Heart left ventricle (tissue), 16 donors: ENCODE results near the gene ARRDC4. TPM values are rescaled to one million over a fixed set of nuclear protein-coding genes. Genes with fewer than 3 reads are reported as not detected.

Experiments used
- ATAC-seq, 4 donors: fragments of 200-7000 bp; cut with Tn5 transposase; one replicate each; pipeline ENCODE4 v1.9.1; 2020 to 2022; ENCODE audit warnings: moderate library complexity in 4 of 4, mild to moderate bottlenecking in 3 of 4, moderate number of reproducible peaks in 1 of 4
- DNase-seq, 5 donors: peaks; one replicate each; pipeline ENCODE4 v3.0.0-alpha.2; 2020
- H3K27ac ChIP-seq, 12 donors: fragments of 200-600 bp; sonication (generic) in 4 of 12; one replicate each; pipeline versions ENCODE4 v1.5.0 to v1.8.0; 2016 to 2022; ENCODE audit warnings: mild to moderate bottlenecking in 2 of 12
- H3K27me3 ChIP-seq, 9 donors: fragments of 200-600 bp; sonication (generic) in 2 of 9; one replicate each; pipeline versions ENCODE4 v1.5.1 to v1.8.0; 2016 to 2022; ENCODE audit warnings: mild to moderate bottlenecking in 3 of 9
- H3K36me3 ChIP-seq, 9 donors: fragments of 200-600 bp; sonication (generic) in 2 of 9; one replicate each; pipeline versions ENCODE4 v1.5.0 to v1.8.0; 2018 to 2022; ENCODE audit warnings: mild to moderate bottlenecking in 2 of 9
- H3K4me1 ChIP-seq, 12 donors: fragments of 200-600 bp; sonication (generic) in 4 of 12; one replicate each; pipeline versions ENCODE4 v1.5.0 to v1.8.0; 2016 to 2022; ENCODE audit warnings: mild to moderate bottlenecking in 3 of 12
- H3K4me3 ChIP-seq, 12 donors: fragments of 200-600 bp; sonication (generic) in 4 of 12; one replicate each; pipeline versions ENCODE4 v1.5.0 to v1.8.0; 2017 to 2022; ENCODE audit warnings: mild to moderate bottlenecking in 9 of 12, moderate library complexity in 4 of 12
- H3K9me3 ChIP-seq, 12 donors: fragments of 200-600 bp; sonication (generic) in 4 of 12; one replicate each; pipeline versions ENCODE4 v1.5.0 to v1.8.0; 2016 to 2022; ENCODE audit warnings: mild to moderate bottlenecking in 1 of 12
- CTCF ChIP-seq, 12 donors: fragments of 200-600 bp; sonication (generic) in 4 of 12; IDR thresholded peaks; one replicate each; pipeline versions ENCODE4 v1.5.0 to v1.8.0; 2018 to 2022; ENCODE audit warnings: antibody characterized with exemption in 12 of 12, mild to moderate bottlenecking in 5 of 12
- POLR2A ChIP-seq, 2 donors: fragments of 450-650 bp; IDR thresholded peaks; one replicate each; pipeline ENCODE4 v1.6.1; 2017; ENCODE audit warnings: antibody characterized with exemption in 2 of 2, mild to moderate bottlenecking in 2 of 2, moderate library complexity in 2 of 2
- WGBS, 4 donors: extraction: QIAGEN DNeasy Blood & Tissue Kit in 2 of 4; methylation state at CpG; one replicate each; pipeline versions ENCODE4 v1.1.5 to v1.1.7; 2013 to 2018; 5-methylcytosine and 5-hydroxymethylcytosine counted together
- intact Hi-C, 10 donors: fragments of 100-400 bp; cut with DNase I; formaldehyde crosslinking; loops; one replicate each; pipeline versions ENCODE4 v1.11.1 to v1.14.2; 2022
- polyA plus RNA-seq, 2 donors: library from polyadenylated mRNA; stranded (reverse); fragments of 200-250 nt; gene quantifications; one replicate each; pipeline ENCODE4 v1.2.3, GENCODE V29; 2013
- total RNA-seq, 9 donors: library from RNA; depleted of rRNA in 2 of 9; stranded (reverse); fragments of >200 nt in 2 of 9; fragmentation: NEBNext Ultra II Directional in 3 of 9; extraction: Animal tissue kit (Norgen Biotek cat#: 25700) in 3 of 9; gene quantifications; one replicate each; pipeline versions ENCODE4 v1.1.0 to v1.2.4, GENCODE V29; 2016 to 2023
- donor health status: ischemic (EF 13 %, LVEDD 7.1; RV severe dilation, severe dysfunction).
- donor health status: healthy with polysubstance abuse.
- donor health status: DM: no; HTN: yes; CAD: no.
- donor health status: DM: no; HTN: no; CAD: no.
- donor health status: ischemic (EF 25% LVEDD 6.9; RV normal size, moderate dysfunction).
- donor health status: ischemic (EF 25% LVEDD 5.7; RV mildly dilated, moderate dysfunction).
- donor health status: healthy.
- donor health status: DM: yes; HTN: yes; CAD: no.
- donor health status: ischemic (EF 35%, LVEDD 5.7; RV mildly dilated, moderate dysfunction).
- donor health status: nonischemic (EF 11% LVEDD 7.7; RV severe dilation, severe dysfunction).
- donor health status: DM: yes; HTN: yes; CAD: no.
- donor health status: PGD.
- donor health status: ischemic (EF 29% LVEDD 5.4; RV normal size, mild dysfunction).
- donor health status: nonischemic (EF 23%, LVEDD 6.1; RV moderate dilation, normal function).

The ARRDC4 gene
- total and polyA plus RNA-seq, 11 donors = 9.7 to 49.6 (median 18.2) TPM

GRCh38 chr15:98000249-98001203, 40.0 kb downstream of the ARRDC4 start:
- no peaks in the 10 kb centered on the region for H3K27me3 ChIP-seq
- H3K27ac ChIP-seq = peak overlapping the region in 1 of 12 donors; percentile 47
- H3K4me1 ChIP-seq = peaks cover 0 to 8% (median 0%) of the 10 kb centered on the region in 12 donors
- TF ChIP-seq POLR2A (IDR thresholded peaks at IDR 0.05) (no peak), CTCF (IDR thresholded peaks at IDR 0.05) (no peak)
- no peak for DNase-seq
- WGBS, 4 donors = 79 to 90% (median 84%) methylated on average over 11 of the region's 11 CpGs
- H3K9me3 ChIP-seq = no peaks in the 10 kb centered on the region
- no peaks in the 10 kb centered on the region for H3K36me3 ChIP-seq
- peak in 1 of 4 donors; percentile 30 for ATAC-seq
- intact Hi-C loops = no loop called here
- H3K4me3 ChIP-seq = no peak overlapping the region

- ATAC-seq = no peak
- WGBS, 4 donors = 94 to 97% (median 96%) methylated on average over 10 of the region's 10 CpGs
Measured at GRCh38 chr15:98001663-98002194, 41.2 kb downstream of the ARRDC4 start.

GRCh38 chr15:98002419-98002818, 41.9 kb downstream of the ARRDC4 start:
- ATAC-seq = no peak
- Histone ChIP-seq H3K36me3 (no peaks in the 10 kb centered on the region), H3K27ac (peak overlapping the region in 1 of 12 donors; percentile 82), H3K27me3 (no peaks in the 10 kb centered on the region), H3K4me1 (no peaks in the 10 kb centered on the region), H3K9me3 (no peaks in the 10 kb centered on the region), H3K4me3 (no peak overlapping the region)
- intact Hi-C loops = no loop called here
- no peak for DNase-seq
- TF ChIP-seq CTCF (IDR thresholded peaks at IDR 0.05) = no peak
- no peak for TF ChIP-seq POLR2A (IDR thresholded peaks at IDR 0.05)
- WGBS, 4 donors = 91 to 96% (median 93%) methylated on average over 3 of the region's 3 CpGs

More at GRCh38 chr15:98001663-98002194, 41.2 kb downstream of the ARRDC4 start:
- Histone ChIP-seq H3K27ac (no peak overlapping the region), H3K4me1 (no peaks in the 10 kb centered on the region), H3K27me3 (no peaks in the 10 kb centered on the region), H3K4me3 (no peak overlapping the region), H3K9me3 (no peaks in the 10 kb centered on the region), H3K36me3 (no peaks in the 10 kb centered on the region)
- intact Hi-C loops = no loop called here
- DNase-seq = no peak
- no peak for TF ChIP-seq CTCF (IDR thresholded peaks at IDR 0.05)
- no peak for TF ChIP-seq POLR2A (IDR thresholded peaks at IDR 0.05)

GRCh38 chr15:98002866-98003265, 42.4 kb downstream of the ARRDC4 start:
- Histone ChIP-seq H3K4me3 (no peak overlapping the region), H3K9me3 (no peaks in the 10 kb centered on the region), H3K27me3 (no peaks in the 10 kb centered on the region), H3K36me3 (no peaks in the 10 kb centered on the region), H3K27ac (peak overlapping the region in 1 of 12 donors; percentile 82), H3K4me1 (no peaks in the 10 kb centered on the region)
- ATAC-seq = no peak
- intact Hi-C loops = no loop called here
- 79 to 84% (median 80%) methylated on average over 4 of the region's 4 CpGs for WGBS, 4 donors
- no peak for DNase-seq
- TF ChIP-seq CTCF (IDR thresholded peaks at IDR 0.05) (no peak), POLR2A (IDR thresholded peaks at IDR 0.05) (no peak)
